AG10803 (cell line): Measurements from ENCODE around the gene KCNIP4.

Experiments used
- DNase-seq: peaks from one replicate; pipeline ENCODE4 v3.0.0; 2010; ENCODE audit warnings: low read depth
- H3K4me3 ChIP-seq: 2 replicates; pipeline ENCODE4 v1.5.1; 2011; ENCODE audit warnings: mild to moderate bottlenecking, low read length, control low read depth
- CTCF ChIP-seq: conservative IDR thresholded peaks from 2 replicates; pipeline ENCODE4 v1.5.1; 2011; ENCODE audit warnings: mild to moderate bottlenecking, low read length, control low read depth, inconsistent platforms

KCNIP4 gene

GRCh38 chr4:21876711-21877110 is 71.9 kb downstream of the KCNIP4 start:
- no peak overlapping the region for H3K4me3 ChIP-seq
- DNase-seq = no peak
- no peak for TF ChIP-seq CTCF

- no peak for TF ChIP-seq CTCF
- no peak for DNase-seq
Observed at GRCh38 chr4:21873145-21873544, 75.4 kb downstream of the KCNIP4 start.

GRCh38 chr4:21872101-21872500 is 76.5 kb downstream of the KCNIP4 start:
- H3K4me3 ChIP-seq = no peak overlapping the region
- TF ChIP-seq CTCF = no peak
- DNase-seq = no peak

More at GRCh38 chr4:21873145-21873544, 75.4 kb downstream of the KCNIP4 start:
- no peak overlapping the region for H3K4me3 ChIP-seq

- no peak overlapping the region for H3K4me3 ChIP-seq
- TF ChIP-seq CTCF = no peak
- DNase-seq = no peak
Observed at GRCh38 chr4:21869978-21870745, 78.4 kb downstream of the KCNIP4 start.

- TF ChIP-seq CTCF = no peak
- H3K4me3 ChIP-seq = no peak overlapping the region
- no peak for DNase-seq
Observed at GRCh38 chr4:21864686-21865085, 83.9 kb downstream of the KCNIP4 start.

- no peak for TF ChIP-seq CTCF
- H3K4me3 ChIP-seq = no peak overlapping the region
- DNase-seq = no peak
Observed at GRCh38 chr4:21862917-21863316, 85.7 kb downstream of the KCNIP4 start.

- no peak for TF ChIP-seq CTCF
- no peak for DNase-seq
- no peak overlapping the region for H3K4me3 ChIP-seq
Observed at GRCh38 chr4:21858971-21859370, 89.6 kb downstream of the KCNIP4 start.
